Measurements from ENCODE around the gene PDZRN4.
A peak's percentile ranks its signal among the peaks of the same experiment; 100 is the strongest.

The PDZRN4 gene

GRCh38 chr12:41367726-41368405 is 179.7 kb downstream of the PDZRN4 start:
- peak; percentile 18 for TF ChIP-seq CTCF (IDR thresholded peaks at IDR 0.05; ENCODE audit: insufficient read depth, low read depth, low read length, missing control alignments)
- peak; percentile 7 for DNase-seq (ENCODE audit: low read depth)
- H3K4me3 ChIP-seq (ENCODE audit: low read depth, low read length), result no peak overlapping the region

- no peak for TF ChIP-seq CTCF (IDR thresholded peaks at IDR 0.05; ENCODE audit: insufficient read depth, low read depth, low read length, missing control alignments)
- H3K4me3 ChIP-seq (ENCODE audit: low read depth, low read length), result no peak overlapping the region
- DNase-seq (ENCODE audit: low read depth), result no peak
These were observed 192.8 kb downstream of the PDZRN4 start for GRCh38 chr12:41380878-41381277.

GRCh38 chr12:41402801-41403200 is 214.7 kb downstream of the PDZRN4 start:
- H3K4me3 ChIP-seq (ENCODE audit: low read depth, low read length), result no peak overlapping the region
- TF ChIP-seq CTCF (IDR thresholded peaks at IDR 0.05; ENCODE audit: insufficient read depth, low read depth, low read length, missing control alignments), result no peak
- DNase-seq (ENCODE audit: low read depth), result no peak

- DNase-seq (ENCODE audit: low read depth), result no peak
- H3K4me3 ChIP-seq (ENCODE audit: low read depth, low read length), result no peak overlapping the region
- no peak for TF ChIP-seq CTCF (IDR thresholded peaks at IDR 0.05; ENCODE audit: insufficient read depth, low read depth, low read length, missing control alignments)
These were observed 219.2 kb downstream of the PDZRN4 start for GRCh38 chr12:41407232-41407799.

GRCh38 chr12:41409628-41410027 is 221.5 kb downstream of the PDZRN4 start:
- DNase-seq (ENCODE audit: low read depth), result no peak
- no peak for TF ChIP-seq CTCF (IDR thresholded peaks at IDR 0.05; ENCODE audit: insufficient read depth, low read depth, low read length, missing control alignments)

GRCh38 chr12:41418586-41418985 is 230.5 kb downstream of the PDZRN4 start:
- no peak for TF ChIP-seq CTCF (IDR thresholded peaks at IDR 0.05; ENCODE audit: insufficient read depth, low read depth, low read length, missing control alignments)
- no peak for DNase-seq (ENCODE audit: low read depth)
- no peak overlapping the region for H3K4me3 ChIP-seq (ENCODE audit: low read depth, low read length)

More at GRCh38 chr12:41409628-41410027, 221.5 kb downstream of the PDZRN4 start:
- no peak overlapping the region for H3K4me3 ChIP-seq (ENCODE audit: low read depth, low read length)
